ENCODE data around the gene PIP4K2B. TPM values are rescaled to one million over a fixed set of nuclear protein-coding genes. Genes with fewer than 3 reads are reported as not detected.

Gene PIP4K2B
- total and polyA plus RNA-seq, 2 donors from 2014 or later = 15.3 to 41.2 TPM

GRCh38 chr17:38748892-38749222, 50.5 kb downstream of the PIP4K2B start:
- intact Hi-C loops (cut with DNase I) = no loop called here
- no peaks in the 10 kb centered on the region for H3K36me3 ChIP-seq (ENCODE audit: control insufficient read depth in 2 of 3, insufficient read depth in 3 of 3, low read length in 3 of 3)
- FAIRE-seq (no peak), DNase-seq (peak in 1 of 5 donors; percentile 71)
- H3K27me3 ChIP-seq (ENCODE audit: control insufficient read depth, insufficient read depth, low read length) = no peaks in the 10 kb centered on the region
- H3K9me3 ChIP-seq (ENCODE audit: control insufficient read depth in 2 of 3, insufficient read depth in 1 of 3, low read length in 3 of 3) = no peaks in the 10 kb centered on the region
- peaks cover 0 to 44% (median 17%) of the 10 kb centered on the region in 3 donors for H3K4me1 ChIP-seq (ENCODE audit: control insufficient read depth in 2 of 3, insufficient read depth in 2 of 3, low read depth in 1 of 3, low read length in 3 of 3)
- H3K27ac ChIP-seq (ENCODE audit: low read depth in 2 of 2, low read length in 2 of 2) = peak overlapping the region; percentile 88 to 96
- H3K9ac ChIP-seq (ENCODE audit: low read length in 3 of 3) = peak overlapping the region in 2 of 3 donors; percentile 51 to 75
- H3K4me3 ChIP-seq (ENCODE audit: low read length in 3 of 3) = peak overlapping the region; percentile 11 to 100 (median 67)
- TF ChIP-seq CTCF (IDR thresholded peaks at IDR 0.05; ENCODE audit: borderline replicate concordance, extremely low read depth, insufficient read depth) = no peak

GRCh38 chr17:38748149-38748891, 51.0 kb downstream of the PIP4K2B start, which contains the start of gene PCGF2:
Gene PCGF2 (minus strand): TSS chr17:38748336. CDS start chr17:38740402, 7,934 bp downstream.
- FAIRE-seq = no peak
- Histone ChIP-seq H3K27me3 (ENCODE audit: control insufficient read depth, insufficient read depth, low read length) (no peaks in the 10 kb centered on the region), H3K4me1 (ENCODE audit: control insufficient read depth in 2 of 3, insufficient read depth in 2 of 3, low read depth in 1 of 3, low read length in 3 of 3) (peaks cover 0 to 44% (median 20%) of the 10 kb centered on the region in 3 donors), H3K9ac (ENCODE audit: low read length in 3 of 3) (peak within 1 kb of the TSS; percentile 30 to 81 (median 59)), H3K9me3 (ENCODE audit: control insufficient read depth in 2 of 3, insufficient read depth in 1 of 3, low read length in 3 of 3) (no peaks in the 10 kb centered on the region), H3K27ac (ENCODE audit: low read depth in 2 of 2, low read length in 2 of 2) (peak within 1 kb of the TSS; percentile 88 to 96), H3K36me3 (ENCODE audit: control insufficient read depth in 2 of 3, insufficient read depth in 3 of 3, low read length in 3 of 3) (no peaks in the 10 kb centered on the region), H3K4me3 (ENCODE audit: low read length in 3 of 3) (peak within 1 kb of the TSS; percentile 46 to 100 (median 79))
- DNase-seq = peak; percentile 96 to 98 (median 97)
- TF ChIP-seq CTCF (IDR thresholded peaks at IDR 0.05; ENCODE audit: borderline replicate concordance, extremely low read depth, insufficient read depth) = no peak
- intact Hi-C loops (cut with DNase I) = no loop called here

GRCh38 chr17:38747463-38748148, 51.8 kb downstream of the PIP4K2B start:
- Histone ChIP-seq H3K27ac (ENCODE audit: low read depth in 2 of 2, low read length in 2 of 2) (peak overlapping the region; percentile 81 to 88), H3K9me3 (ENCODE audit: control insufficient read depth in 2 of 3, insufficient read depth in 1 of 3, low read length in 3 of 3) (no peaks in the 10 kb centered on the region), H3K4me1 (ENCODE audit: control insufficient read depth in 2 of 3, insufficient read depth in 2 of 3, low read depth in 1 of 3, low read length in 3 of 3) (peaks cover 0 to 48% (median 24%) of the 10 kb centered on the region in 3 donors), H3K9ac (ENCODE audit: low read length in 3 of 3) (peak overlapping the region; percentile 30 to 81 (median 59)), H3K27me3 (ENCODE audit: control insufficient read depth, insufficient read depth, low read length) (no peaks in the 10 kb centered on the region), H3K4me3 (ENCODE audit: low read length in 3 of 3) (peak overlapping the region; percentile 46 to 85 (median 79)), H3K36me3 (ENCODE audit: control insufficient read depth in 2 of 3, insufficient read depth in 3 of 3, low read length in 3 of 3) (no peaks in the 10 kb centered on the region)
- TF ChIP-seq CTCF (IDR thresholded peaks at IDR 0.05; ENCODE audit: borderline replicate concordance, extremely low read depth, insufficient read depth) = no peak
- intact Hi-C loops (cut with DNase I) = no loop called here
- FAIRE-seq = no peak
- peak in 4 of 5 donors; percentile 54 to 88 (median 66) for DNase-seq

Data from kidney (tissue), 14 donors.